ENCODE data around the gene UTF1.

Gene UTF1

DNA sequence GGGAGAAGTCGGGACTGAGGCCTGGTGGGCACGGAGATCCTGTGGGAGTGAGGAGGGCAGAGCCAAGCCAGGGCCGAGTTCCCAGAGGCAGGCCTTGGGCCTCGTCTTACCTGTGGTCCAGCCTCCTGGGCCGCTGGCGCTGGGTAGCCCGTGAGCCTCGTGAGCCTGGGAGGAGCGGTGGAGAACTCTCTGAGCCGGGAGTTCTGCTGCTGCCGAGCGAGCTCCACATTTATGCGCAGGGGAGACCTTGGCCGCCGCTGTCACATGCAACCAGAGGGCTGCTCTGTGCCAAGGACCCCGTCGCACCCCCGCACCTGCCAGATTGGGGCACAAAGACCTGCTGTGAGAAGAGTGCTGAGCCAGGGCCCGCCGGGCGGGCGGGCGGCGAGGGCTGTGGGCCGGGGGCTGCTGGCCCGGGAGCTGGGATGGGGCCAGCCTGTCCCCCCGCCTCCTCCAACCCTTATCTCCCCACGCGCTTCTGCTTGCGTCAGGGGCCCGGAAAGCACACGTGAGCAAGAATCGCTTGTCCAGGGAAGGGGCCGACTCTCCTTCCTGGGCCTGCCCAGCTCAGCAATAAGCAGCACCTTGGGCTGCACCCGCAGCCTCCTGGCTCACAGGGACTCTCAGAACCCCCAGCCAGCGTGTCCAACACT, 17.8 kb downstream of the UTF1 start:
- DNase-seq (ENCODE audit: low read depth), result no peak

DNA sequence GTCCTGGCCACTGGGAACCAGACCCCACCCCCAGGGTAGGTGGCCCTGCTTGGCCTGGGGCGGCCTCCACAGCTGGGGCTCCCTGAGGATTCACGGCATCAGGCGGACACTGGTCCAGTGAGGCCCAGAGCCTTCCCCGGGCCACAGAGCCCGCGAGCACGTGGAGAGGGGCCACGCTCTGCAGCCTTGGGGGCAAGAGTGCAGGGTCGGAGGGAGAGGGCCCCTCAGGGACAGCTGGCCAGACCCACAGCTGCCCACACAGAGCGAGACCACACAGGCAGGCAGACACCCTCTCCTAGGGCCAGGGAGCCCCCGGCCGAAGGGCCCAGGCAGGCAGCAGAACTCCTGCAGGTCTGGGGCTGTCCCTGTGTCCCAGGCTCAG, 18.3 kb downstream of the UTF1 start:
- DNase-seq (ENCODE audit: low read depth), result no peak

DNA sequence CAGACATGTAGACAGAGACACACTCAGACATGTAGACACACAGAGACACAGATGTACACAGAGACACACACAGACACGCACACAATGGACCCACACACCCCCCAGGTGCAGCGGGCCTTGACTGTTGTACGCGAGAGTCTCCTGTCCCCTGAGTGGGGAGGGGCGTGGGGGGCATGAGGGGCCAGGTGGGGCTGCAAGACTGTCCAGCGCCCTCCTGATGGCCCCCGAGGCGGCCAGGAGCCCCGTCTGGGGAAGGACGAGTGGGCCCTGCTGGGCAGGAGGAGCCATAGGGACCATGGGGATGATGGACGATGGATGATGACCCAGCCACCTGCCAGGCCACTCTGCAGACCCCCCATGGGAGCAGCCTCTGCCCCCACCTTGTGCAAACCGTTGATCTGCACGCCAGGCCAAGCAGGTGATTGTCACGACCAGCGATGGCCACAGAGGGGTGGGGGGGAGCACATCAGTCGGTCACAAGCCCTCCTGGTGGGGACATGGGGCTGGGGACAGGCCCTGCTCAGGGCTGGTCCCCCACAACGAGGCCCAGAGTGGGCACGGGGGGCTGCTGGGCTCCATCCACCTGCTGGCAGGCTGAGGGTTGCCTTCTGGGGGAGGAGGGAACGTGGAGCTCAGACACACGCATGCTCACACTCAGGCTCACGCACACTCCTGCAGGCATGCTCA, 19.2 kb downstream of the UTF1 start:
- DNase-seq (ENCODE audit: low read depth), result no peak

DNA sequence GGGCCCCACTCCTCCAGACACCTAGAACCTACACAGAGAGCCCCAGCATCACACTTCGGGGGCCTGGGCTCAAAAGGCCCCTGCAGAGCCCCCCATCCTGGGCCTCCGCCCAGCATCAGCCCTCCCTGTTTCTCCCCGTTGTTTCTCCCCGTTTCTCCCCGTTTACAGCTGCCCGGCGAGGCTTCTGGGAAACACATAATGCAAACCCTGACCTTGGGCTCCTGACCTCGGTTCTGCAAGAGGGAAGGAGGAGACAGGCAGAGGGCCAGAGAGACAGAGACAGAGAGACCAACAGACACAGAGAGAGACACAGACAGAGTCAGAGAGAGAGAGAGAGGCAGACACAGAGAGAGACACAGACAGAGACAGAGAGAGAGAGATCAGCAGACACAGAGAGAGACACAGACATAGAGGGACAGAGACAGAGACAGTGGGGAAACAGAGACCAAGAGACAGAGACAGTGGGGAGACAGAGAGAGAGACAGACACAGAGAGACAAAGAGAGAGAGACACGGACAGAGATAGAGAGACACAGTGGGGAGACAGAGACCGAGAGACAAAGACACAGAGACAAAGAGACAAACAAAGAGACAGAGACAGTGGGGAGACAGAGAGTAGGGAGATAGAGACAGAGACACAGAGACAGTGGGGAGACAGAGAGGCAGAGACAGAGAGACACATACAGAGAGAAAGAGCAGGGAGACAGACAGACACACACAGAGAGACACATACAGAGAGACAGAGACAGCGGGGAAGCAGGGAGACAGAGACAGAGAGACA, 20.1 kb downstream of the UTF1 start:
- no peak for DNase-seq (ENCODE audit: low read depth)

DNA sequence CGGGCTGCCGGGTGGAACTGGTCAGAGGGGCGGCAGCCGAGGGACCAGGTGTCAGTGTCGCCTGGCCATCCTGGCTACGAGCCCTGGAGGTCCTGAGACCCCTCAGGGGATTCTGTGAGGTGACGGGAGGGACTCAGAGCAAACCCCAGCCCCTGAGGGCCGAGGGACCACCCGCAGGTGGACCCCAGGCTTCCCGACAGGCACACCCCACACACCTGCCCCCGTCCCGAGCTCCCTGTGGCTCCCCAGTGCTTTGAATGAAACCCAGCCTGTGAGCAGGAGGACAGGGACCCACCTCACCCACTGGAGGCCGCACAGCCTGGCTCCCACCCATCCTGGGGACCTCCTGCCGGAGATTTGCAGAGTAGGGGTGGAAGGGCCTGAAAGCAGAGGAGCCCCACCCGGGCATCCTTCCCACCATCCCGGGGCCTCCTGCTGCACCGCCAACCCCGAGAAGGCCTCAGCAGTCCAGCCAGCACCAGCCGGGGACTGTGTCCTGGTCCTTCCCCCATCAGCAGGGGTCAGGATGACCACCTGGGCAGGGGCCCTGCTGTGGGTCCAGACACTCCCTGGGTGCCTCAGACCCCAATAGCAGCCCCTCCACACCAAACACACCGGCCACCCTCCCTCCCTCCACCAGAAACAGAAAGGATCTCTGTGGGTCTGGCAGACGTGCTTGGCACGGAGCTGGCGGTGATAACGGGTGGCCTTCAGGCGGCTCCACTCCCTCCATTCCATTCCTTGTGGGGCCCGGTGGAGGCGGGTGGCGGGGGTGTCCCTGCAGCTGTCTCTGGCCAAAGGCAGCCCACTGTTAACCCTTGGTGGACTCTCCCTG, 21.6 kb downstream of the UTF1 start:
- DNase-seq (ENCODE audit: low read depth), result no peak

DNA sequence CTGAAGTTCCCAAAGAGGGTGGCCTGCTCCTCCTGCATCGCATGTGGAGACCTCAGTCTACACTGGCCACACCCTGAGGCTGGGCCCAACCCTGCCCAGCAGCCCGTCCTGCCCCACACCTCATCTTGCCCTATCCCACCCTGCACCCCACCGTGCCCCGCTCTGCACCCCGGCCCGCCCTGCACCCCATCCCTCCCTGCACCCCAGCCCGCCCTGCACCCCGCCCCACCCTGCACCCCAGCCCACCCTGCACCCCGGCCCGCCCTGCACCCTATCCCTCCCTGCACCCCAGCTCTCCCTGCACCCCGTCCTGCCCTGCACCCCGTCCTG, 22.2 kb downstream of the UTF1 start:
- no peak for DNase-seq (ENCODE audit: low read depth)

DNA sequence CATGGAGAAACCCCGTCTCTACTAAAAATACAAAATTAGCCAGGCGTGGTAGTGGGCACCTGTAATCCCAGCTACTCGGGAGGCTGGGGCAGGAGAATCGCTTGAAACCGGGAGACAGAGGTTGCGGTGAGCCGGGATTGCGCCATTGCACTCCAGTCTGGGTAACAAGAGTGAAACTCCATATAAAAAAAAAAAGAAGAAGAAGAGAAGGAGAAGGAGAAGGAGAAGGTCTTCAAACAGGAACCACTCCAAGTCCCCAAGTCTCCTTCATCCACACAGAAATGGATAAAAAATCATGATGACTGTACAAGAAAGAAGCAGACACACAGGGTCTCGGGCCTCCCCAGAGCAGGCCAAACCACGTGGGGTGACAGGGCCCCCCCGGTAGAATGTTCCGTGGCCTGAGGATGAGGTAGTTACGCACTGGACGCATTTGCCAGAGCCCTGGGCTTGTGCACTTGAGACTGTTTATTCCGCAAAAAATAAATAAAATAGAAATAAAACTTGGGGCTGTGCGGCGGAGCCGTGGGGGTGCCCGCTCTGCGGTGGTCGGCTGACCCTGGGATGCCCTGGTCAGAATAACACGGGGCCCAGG, 23.4 kb downstream of the UTF1 start:
- no peak for DNase-seq (ENCODE audit: low read depth)

DNA sequence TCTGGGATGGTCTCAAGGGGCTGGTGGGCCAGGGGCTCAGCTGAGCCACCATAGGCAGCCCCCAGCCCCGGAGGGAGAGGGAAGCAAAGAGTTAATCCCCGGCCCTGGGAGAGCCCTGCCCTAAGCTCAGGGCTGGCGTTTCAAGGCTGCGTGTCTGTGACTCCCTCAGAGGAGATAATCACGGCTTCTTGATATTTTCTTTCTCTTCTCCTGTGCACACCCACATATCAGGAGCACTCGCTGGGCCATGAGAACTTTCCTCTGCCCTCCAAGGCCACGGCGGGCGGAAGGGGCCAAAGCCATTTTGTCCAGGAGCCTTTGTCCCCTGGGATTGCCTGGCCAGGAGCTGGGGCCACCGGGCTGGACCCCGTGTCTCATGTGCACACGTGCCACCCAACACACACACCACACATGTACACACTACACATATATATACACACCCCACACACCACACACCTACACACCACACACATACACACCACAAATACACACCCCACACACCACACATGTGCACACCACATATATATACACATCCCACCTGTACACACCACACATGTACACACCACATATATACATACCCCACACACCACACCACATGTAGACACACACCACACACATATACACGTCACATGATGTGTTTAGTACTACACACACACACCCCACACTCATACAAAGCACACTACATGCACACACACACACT, 24.6 kb downstream of the UTF1 start:
- DNase-seq (ENCODE audit: low read depth), result no peak

DNA sequence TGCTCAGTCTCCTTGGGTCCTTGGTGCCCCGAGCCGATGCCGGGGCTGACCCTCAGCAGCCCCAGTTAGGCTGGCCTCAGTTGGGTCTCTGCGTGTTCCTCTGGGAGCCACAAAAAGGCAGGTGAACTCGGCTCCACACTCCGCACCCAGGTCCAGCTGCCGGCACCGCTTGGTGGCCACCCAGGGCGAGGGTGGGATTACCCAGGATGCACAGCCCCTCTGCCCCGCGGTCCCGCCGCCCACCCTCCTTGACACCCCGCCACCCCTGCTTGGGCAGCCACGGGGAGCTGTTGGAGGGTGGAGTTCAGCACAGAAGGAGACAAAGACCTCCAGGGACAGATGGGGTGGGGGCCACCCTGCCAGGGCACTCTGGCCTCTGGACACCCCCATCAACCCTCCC, 25.3 kb downstream of the UTF1 start:
- no peak for DNase-seq (ENCODE audit: low read depth)

DNA sequence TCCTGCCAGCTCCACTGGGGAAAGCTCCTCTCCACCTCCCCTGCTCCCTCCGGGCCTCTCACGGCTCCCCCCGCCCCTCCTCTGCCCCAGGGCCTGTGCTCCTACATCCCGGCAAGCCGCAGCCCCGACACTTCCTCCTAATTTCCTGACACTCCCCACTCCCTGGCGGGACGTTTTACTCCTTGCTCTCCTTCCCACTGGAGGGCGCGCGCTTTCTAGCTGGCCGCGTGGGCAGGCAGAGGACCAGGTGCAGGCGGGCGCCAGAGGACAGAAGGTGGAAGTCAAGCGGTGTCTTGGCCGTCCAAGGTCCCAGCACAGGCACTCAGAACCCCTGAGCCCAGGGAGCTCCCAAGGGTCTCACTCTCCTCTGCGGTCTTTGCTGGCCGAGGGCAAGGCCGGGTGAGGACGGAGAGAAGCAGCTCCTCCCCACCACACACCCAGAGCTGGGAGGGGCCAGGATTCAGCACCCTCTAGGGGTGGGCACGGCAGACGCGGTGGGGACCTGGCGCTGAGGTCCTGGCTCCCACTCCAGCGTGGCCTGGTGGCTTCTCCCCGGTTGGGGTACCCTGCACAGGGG, 27.6 kb downstream of the UTF1 start:
- no peak for DNase-seq (ENCODE audit: low read depth)

DNA sequence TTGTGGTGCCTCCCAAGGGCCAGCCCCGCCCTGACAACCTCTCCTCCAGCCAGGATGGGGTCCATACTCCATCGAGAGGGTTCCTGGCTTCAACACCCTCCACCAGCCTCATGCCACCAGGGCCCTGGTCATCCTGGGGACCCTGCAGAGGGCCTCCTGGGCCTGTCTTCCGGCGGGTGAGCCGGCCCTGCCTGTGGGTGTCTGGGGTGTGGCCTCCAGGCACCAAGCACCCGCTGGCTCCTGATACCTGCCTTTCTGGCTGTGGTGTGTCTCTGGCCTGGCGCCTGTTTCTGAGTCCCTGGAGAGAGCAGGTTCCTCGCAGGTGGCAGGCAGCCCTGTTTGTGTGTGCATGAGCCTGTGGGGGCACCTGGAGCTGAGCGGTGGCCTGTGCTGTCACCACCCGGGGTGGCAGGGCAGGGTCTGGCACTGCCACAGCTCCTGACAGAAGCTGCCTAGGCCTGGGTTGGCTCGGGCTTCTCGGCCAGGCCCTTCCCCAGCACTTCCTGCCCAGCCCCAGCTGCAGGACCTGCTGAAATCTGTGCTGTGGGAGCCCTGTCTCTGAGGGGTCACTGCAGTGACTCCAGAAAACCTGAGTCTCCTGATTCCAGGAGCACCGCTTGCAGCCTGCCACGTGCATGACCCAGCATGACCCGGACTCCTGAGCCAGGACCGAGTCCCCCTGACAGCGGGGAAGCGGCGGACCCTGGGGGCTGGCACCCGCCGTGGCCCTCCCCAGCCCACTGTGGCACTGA, 28.2 kb downstream of the UTF1 start:
- no peak for DNase-seq (ENCODE audit: low read depth)

DNA sequence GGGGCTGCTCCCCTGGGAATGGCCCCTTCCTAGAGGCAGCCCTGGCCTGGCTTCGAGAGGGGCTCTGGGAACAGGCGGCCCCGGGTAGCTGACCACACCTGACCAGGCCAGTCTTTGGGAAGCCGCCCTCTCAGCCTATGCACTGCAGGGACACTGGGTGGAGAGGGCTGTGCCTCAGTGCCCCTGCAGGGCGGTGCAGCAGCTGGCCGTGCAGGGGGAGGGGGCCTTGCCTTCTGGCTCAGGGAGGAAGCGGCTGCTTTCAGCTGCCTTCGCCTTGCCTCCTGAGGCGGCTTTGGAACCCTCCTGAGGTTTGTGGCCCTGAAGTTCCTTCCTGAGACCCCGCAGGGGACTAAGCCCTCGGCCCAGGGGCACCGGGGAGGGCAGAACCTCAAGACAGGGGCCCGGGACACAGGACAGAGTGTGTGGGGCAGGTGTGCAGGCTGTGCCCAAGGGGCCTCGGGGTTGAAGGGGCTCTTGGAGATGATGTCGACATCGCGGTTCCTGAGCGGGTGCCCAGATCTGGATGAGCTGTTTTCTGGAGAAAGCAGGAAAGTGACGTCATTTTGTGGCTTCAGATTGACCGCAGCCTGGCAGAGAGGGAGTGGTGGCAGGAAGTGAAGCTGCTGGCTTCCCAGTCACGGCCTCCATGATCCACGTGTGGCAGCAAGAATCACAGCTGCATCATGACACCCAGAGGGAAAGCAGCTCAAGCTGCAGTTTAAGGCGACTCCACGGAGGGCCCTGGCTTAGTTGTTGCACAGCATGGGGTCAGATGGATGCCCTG, 29.0 kb downstream of the UTF1 start:
- DNase-seq (ENCODE audit: low read depth), result peak; percentile 95

DNA sequence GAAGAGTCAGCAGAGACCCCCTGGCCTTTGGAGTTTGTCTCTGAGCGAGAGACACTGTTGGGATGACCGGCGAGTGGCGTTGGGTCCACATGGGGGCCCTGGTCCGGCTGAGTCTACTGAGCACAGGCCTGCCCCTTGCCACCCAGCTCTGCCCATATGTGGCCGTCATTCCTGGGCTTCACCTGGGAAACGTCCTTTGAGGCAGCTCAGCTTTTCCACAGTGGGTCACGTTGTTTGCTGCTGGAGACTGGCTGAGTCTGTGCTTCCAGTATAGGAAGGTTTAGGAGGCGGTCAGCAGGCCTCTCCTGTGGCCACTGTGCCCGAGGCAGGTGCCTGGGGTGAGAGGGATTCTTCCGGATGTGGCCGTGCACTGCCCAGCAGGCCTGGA, 29.6 kb downstream of the UTF1 start:
- no peak for DNase-seq (ENCODE audit: low read depth)

DNA sequence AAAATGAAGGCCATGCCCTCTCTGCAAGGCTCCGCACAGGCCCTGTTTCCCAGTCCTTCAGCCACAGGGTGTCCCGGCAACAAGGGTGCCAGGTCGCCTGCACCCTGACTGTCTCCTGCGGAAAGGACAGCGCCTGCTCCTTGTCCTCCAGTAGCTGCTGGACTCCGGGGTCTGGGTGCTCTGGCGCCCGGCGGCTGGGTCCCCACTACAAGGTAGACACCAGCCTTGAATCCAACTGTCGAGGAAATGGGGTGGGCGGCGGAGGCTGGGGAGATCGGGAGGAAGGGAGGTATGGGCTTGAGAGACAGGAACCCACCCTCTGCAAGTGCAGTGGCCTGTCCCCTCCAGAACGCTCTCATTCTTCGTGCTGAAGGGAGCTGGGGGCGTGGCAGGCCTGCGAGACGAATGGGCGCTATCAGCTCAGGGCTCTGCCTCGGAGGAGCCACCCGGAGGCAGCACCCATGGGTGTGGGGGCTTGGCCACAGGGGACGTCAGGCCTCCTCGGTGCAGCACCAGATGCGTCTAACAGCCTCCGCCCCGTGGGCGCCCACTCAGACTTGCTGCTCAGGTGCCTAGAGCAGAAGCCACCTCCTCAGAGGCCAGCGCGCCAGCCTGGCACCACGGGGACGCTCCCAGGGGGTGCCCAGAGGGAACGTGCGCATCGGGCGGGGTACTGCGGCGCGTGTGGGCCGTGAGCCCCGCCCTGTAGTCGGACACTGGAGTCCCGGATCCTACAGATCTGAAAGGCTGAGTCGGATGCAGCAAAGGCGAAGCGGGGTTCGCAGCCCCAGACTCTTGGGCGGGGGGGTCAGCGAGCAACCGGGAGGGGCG, 31.1 kb downstream of the UTF1 start:
- no peak for DNase-seq (ENCODE audit: low read depth)

DNA sequence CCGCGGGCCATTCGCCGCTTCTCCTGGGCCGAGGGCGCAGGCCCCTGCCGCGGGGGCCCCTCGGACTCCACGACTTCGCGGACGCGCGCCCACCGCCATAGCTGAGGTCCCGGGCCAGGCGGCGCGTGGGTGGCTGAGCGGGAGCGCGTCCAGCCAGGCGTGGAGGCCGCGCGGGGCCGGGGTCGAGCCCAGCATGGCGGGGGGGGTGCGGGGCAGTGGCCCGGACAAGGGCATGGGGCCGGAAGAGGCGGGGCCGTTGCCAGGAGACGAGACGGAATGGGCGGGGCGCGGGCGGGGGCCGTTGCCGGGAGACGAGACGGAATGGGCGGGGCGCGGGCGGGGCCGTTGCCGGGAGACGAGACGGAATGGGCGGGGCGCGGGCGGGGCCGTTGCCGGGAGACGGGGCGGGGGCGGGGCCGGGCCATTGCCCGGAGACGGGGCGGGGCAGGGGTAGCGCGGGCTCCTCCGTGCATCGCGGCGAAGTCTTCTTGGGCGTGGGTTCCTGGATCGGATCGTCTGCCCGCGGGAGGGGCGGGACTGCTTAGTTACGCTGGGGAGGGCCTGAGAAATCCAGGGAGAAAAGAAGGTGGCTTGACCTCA, 31.8 kb downstream of the UTF1 start:
- no peak for DNase-seq (ENCODE audit: low read depth)

DNA sequence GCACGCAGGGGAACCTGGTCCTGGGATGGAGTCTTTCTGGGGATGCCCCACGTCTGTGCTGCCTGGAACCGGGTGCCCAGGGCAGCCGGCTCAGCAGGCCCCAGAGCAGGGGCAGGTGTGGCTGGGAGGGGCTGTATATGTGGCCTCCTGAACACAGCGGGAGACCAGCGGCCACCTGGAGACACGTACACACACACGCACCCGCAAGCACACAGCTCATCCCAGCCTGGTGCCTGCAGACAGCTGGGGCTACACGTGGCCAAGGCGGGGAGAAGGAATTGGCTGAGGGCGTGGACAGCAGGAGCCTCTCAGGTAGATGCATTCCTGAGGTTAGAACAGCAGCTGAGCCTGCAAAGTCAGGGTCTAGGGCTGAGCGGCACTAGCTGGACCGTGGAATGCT, 32.7 kb downstream of the UTF1 start:
- DNase-seq (ENCODE audit: low read depth), result no peak

DNA sequence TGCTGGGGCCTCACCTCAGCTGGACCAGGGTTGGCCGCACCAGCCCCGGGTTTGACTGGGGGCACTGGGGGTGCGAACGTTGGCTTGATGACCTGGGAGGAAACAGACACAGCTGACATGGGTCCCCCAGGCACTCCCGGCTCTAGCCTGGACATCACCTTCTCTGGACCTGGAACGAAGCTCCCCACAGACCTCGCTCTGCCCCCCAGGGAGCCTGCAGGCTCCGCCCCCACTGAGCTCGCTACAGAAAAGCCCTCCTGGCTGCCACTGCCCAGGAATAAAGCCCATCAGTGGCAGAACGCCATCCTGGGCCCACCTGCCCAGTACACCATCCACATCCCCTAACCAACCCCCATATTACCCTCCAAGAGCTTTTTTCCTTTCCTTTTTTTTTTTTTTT, 33.7 kb downstream of the UTF1 start:
- no peak for DNase-seq (ENCODE audit: low read depth)

DNA sequence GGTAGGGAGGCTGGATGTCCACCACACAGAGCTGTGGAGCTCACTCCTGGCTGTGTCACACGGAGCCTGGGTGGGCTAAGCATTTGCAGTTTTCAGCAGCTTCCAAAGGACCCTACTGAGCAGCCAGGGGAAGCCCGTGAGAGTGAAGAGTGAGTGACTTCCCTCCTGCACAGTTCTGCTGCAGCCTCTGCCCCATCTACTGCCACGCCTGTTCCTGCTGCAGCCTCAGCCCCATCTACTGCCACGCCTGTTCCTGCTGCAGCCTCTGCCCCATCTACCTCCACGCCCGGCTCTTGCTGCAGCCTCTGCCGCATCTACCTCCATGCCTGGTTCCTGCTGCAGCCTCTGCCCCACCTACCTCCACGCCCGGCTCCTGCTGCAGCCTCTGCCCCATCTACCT, 34.4 kb downstream of the UTF1 start:
- no peak for DNase-seq (ENCODE audit: low read depth)

All from GM04503 (cell line).